Nephron progenitor cell (in vitro differentiated cells): ENCODE data around the gene TMED3.

Experiments used
- DNase-seq: peaks from one replicate; pipeline ENCODE4 v3.0.0; 2021
- H3K27ac Mint-ChIP-seq: 2 replicates; pipeline ENCODE4 v1.8.0; 2021; ENCODE audit warnings: mild to moderate bottlenecking, moderate library complexity, mixed read lengths
- H3K27me3 Mint-ChIP-seq: 2 replicates; pipeline ENCODE4 v1.8.0; 2021; ENCODE audit warnings: mild to moderate bottlenecking, low read depth, mixed read lengths; ENCODE audit not compliant: poor library complexity
- H3K36me3 Mint-ChIP-seq: 2 replicates; pipeline ENCODE4 v1.8.0; 2021; ENCODE audit warnings: low read depth, mixed read lengths
- H3K4me1 Mint-ChIP-seq: 2 replicates; pipeline ENCODE4 v1.8.0; 2021; ENCODE audit warnings: mixed read lengths
- H3K4me3 Mint-ChIP-seq: 2 replicates; pipeline ENCODE4 v1.8.0; 2021; ENCODE audit warnings: mild to moderate bottlenecking, moderate library complexity, mixed read lengths
- H3K9me3 Mint-ChIP-seq: 2 replicates; pipeline ENCODE4 v1.8.0; 2021; ENCODE audit warnings: mild to moderate bottlenecking, moderate library complexity, mixed read lengths
- TF ChIP-seq, protein P1 (sequence below): fragments of 200-600 bp; sonication (generic); IDR thresholded peaks from 2 replicates; pipeline ENCODE4 v1.5.0; 2021; ENCODE audit warnings: antibody characterized with exemption

The TMED3 gene

DNA sequence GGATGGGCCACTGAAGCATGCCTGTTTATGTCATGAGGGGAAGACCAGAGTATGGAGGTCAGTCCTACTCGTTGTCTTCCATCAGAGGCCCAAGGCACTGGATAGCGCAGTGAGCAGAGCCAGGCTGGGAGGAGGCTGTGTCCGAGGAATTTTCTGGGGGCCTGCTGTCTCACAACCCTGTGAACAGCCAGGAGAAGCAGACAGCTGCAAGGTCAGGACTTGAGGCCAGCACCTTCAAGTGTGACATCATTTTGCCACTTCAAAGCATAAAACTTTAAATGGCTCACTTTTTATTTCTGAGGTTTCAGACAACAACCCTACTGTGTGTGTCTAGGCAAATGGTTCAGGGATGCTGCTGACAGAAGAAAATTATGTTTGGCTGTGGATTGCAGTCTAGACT is 47.2 kb downstream of the TMED3 start:
- H3K9me3 Mint-ChIP-seq: peaks cover 5% of the 10 kb centered on the region
- H3K27ac Mint-ChIP-seq: no peak overlapping the region
- DNase-seq: no peak
- H3K4me3 Mint-ChIP-seq: no peak overlapping the region
- no peaks in the 10 kb centered on the region for H3K4me1 Mint-ChIP-seq
- TF ChIP-seq, protein P1, sequence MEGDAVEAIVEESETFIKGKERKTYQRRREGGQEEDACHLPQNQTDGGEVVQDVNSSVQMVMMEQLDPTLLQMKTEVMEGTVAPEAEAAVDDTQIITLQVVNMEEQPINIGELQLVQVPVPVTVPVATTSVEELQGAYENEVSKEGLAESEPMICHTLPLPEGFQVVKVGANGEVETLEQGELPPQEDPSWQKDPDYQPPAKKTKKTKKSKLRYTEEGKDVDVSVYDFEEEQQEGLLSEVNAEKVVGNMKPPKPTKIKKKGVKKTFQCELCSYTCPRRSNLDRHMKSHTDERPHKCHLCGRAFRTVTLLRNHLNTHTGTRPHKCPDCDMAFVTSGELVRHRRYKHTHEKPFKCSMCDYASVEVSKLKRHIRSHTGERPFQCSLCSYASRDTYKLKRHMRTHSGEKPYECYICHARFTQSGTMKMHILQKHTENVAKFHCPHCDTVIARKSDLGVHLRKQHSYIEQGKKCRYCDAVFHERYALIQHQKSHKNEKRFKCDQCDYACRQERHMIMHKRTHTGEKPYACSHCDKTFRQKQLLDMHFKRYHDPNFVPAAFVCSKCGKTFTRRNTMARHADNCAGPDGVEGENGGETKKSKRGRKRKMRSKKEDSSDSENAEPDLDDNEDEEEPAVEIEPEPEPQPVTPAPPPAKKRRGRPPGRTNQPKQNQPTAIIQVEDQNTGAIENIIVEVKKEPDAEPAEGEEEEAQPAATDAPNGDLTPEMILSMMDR: no peak
- H3K27me3 Mint-ChIP-seq: no peaks in the 10 kb centered on the region
- peaks cover 11% of the 10 kb centered on the region for H3K36me3 Mint-ChIP-seq

DNA sequence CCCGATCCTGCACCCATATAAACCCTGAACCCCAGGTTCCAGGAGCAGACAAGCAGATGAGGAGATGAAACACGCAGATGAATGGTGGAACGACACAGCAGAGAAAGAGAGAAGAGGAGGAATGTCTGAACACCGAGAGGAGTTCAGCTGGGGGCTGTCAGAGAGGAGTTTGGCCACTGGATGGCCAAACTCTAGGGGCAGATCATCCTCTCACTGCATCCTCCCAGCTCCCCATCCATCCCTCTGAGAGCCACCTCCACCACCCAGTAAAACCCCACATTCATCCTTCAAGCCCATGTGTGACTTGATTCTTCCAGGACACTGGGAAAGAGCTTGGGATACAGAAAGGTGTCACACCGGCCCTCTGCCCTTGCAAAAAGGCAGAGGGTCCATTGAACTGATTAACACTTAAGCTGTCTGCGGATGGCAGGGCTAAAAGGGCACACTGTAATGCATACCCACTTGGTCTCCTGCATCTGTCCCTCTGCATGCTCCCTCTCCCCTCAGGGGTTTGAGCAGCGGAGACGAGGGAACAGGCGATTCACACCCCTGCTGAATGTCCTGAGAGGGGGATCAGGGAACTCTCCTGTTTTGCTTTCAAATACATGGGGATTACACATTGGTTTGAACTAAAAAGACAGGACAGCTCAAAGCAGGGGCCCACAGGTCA is 53.8 kb downstream of the TMED3 start:
- H3K27me3 Mint-ChIP-seq: peaks cover 3% of the 10 kb centered on the region
- peaks cover 18% of the 10 kb centered on the region for H3K36me3 Mint-ChIP-seq
- TF ChIP-seq, protein P1: no peak
- no peaks in the 10 kb centered on the region for H3K4me1 Mint-ChIP-seq
- no peak overlapping the region for H3K27ac Mint-ChIP-seq
- no peak overlapping the region for H3K4me3 Mint-ChIP-seq
- H3K9me3 Mint-ChIP-seq: peaks cover 5% of the 10 kb centered on the region
- DNase-seq: no peak

DNA sequence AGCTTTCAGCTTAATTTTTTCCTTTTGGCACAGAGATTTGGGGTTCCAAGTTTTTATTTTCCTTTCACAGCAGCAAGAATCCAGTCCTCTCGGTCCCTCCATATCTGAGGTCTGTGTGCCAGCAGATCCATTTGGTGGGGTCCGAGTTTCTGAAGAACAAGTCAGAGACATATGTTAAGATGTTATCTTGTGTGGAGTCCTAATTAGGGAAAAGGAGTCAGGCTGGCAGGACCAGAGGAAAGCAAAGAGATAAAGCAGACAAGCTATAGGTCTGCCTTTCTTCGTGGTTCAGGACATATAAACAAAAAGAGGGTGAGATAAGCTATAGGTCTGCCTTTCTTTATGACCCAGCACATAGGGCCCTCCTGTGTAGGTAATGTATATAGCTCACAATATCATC is 54.9 kb downstream of the TMED3 start:
- Mint-ChIP-seq H3K4me3 (no peak overlapping the region), H3K36me3 (peaks cover 18% of the 10 kb centered on the region), H3K9me3 (peaks cover 5% of the 10 kb centered on the region), H3K27ac (no peak overlapping the region), H3K27me3 (peaks cover 3% of the 10 kb centered on the region), H3K4me1 (peaks cover 5% of the 10 kb centered on the region)
- DNase-seq: no peak
- TF ChIP-seq, protein P1: no peak

DNA sequence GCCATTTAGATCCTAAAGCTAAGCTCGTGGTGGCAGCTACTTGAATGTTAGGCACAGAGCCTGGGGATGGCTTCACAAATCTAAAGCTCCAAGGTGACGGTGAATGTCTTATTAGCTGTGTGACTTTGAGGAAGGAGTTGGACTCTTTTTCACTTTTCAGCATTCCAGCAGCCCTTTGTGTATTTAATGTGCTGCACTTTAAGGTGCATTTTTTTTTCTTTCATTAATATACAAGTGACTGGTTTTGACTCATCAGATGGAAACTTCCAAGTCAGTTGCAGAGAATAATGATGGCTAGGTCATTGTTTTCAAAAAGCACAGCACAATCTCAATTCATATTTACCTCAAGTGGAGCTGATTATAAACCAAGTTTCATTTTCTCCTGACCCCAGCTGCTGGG is 55.8 kb downstream of the TMED3 start:
- Mint-ChIP-seq H3K9me3 (peaks cover 5% of the 10 kb centered on the region), H3K4me3 (no peak overlapping the region), H3K27me3 (peaks cover 3% of the 10 kb centered on the region), H3K4me1 (peaks cover 12% of the 10 kb centered on the region), H3K27ac (no peak overlapping the region), H3K36me3 (peaks cover 14% of the 10 kb centered on the region)
- DNase-seq: no peak
- TF ChIP-seq, protein P1: no peak

DNA sequence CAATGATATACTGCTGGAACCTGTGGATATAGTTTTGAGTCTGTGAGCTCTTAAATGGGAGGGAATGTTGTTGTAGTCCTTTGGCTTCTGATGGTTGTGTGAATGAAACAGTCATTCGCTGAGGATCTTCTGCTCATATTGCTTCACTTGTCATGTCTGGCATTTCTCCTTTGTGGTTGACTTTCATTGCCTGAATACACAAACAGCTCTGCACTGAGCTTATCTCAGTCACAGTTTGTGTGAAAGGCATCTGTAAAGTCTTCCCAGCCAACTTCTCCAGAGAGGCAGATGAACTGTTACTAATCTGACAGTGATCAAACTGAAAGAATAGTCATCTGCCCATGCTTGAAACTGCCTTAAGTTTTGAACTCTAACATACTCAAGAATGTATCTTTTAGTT is 59.8 kb downstream of the TMED3 start:
- Mint-ChIP-seq H3K9me3 (no peaks in the 10 kb centered on the region), H3K27ac (peak overlapping the region; percentile 36), H3K4me1 (peaks cover 20% of the 10 kb centered on the region), H3K4me3 (no peak overlapping the region), H3K27me3 (peaks cover 4% of the 10 kb centered on the region), H3K36me3 (no peaks in the 10 kb centered on the region)
- DNase-seq: no peak
- TF ChIP-seq, protein P1: no peak

DNA sequence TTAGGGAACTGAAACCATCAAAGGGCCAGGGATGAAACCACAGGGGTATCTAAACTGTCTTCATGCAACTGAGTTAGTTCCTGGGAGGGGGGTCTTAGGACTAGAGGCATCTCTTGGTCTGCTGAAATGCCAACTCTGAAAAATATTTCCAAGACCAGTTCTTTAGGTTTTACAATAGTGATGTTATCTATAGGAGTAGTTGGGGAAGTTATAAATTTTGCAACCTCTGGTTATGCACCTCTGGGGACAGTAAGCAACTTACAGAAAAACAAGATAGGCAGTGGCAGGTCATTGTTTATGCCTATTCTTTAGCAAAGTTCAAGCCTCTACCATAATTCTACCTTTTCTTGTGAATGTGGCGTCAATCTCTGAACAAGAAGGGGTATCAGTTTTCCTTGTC is 60.7 kb downstream of the TMED3 start:
- Mint-ChIP-seq H3K36me3 (no peaks in the 10 kb centered on the region), H3K9me3 (no peaks in the 10 kb centered on the region), H3K4me1 (peaks cover 20% of the 10 kb centered on the region), H3K27me3 (peaks cover 8% of the 10 kb centered on the region), H3K27ac (no peak overlapping the region), H3K4me3 (no peak overlapping the region)
- TF ChIP-seq, protein P1: no peak
- DNase-seq: no peak
